ENCODE measurements around the gene PAM. TPM values are rescaled to one million over a fixed set of nuclear protein-coding genes. Genes with fewer than 3 reads are reported as not detected.

The PAM gene
- total and polyA plus RNA-seq, 2 of the 8 experiments (the other 6 are each of a cell fraction or from before 2014, with no cell fraction given): 30.4 to 67.8 TPM

DNA sequence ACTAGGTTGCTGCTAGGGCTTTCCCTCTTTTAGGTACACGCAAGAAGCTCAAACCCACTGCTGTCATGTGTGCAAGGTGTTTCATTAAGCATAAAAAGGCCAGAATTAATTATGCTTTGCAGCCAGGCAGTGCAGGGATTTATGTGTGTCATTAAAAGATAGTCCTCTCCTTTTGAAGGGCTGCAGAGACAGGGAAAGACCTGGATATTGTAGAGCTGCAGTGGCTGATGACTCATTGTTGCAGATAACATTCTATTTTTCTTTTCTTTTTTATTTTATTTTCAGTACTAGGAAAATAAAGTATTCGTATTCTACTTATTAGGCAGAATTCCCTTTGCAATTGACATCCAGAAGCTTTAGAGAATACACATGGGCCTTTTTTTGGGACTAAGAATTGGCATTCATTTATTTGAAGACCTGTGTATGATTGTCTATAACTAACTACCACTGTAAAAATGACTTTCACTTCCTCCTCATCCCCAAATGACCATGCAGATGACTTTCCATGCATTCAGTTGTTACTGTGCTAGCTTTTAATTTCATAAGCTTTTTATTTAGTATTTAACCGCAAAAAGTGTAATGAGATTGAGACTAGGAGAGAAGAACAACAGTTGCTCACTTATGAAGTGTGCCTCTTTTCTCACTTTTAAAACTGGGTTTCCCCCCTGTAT lies 113.0 kb downstream of the PAM start:
- no peak for FAIRE-seq
- 86% methylated on average over 3 of the region's 3 CpGs; no CpG with 5 or more reads in 1 of the 2 experiments for WGBS, 2 experiments (ENCODE audit: extremely low coverage in 1 of 2, insufficient coverage in 1 of 2, insufficient read length in 1 of 2, insufficient replicate concordance in 2 of 2, low coverage in 1 of 2, low lambda C conversion rate in 2 of 2, missing lambda C conversion rate in 1 of 2)
- POLR2A ChIA-PET (ENCODE audit: partially characterized antibody): interaction anchor here (1.0 kb wide), 1 partner anchor 13 kb away, joined by 3 read pairs; no protein-coding TSS in a partner anchor
- TF ChIP-seq SRF (IDR thresholded peaks at IDR 0.05; ENCODE audit: low read depth, low read length) (no peak), HDAC6 (IDR thresholded peaks at IDR 0.05; ENCODE audit: low read depth, low read length) (no peak), PHF8 (conservative IDR thresholded peaks at IDR 0.05; ENCODE audit: low read depth, low read length) (no peak), HDAC2 (IDR thresholded peaks at IDR 0.05; ENCODE audit: borderline replicate concordance in 1 of 2, low read depth in 2 of 2, low read length in 2 of 2) (no peak), SP1 (IDR thresholded peaks at IDR 0.05; ENCODE audit: low read depth, low read length) (no peak)
- TF ChIP-seq, protein P1, sequence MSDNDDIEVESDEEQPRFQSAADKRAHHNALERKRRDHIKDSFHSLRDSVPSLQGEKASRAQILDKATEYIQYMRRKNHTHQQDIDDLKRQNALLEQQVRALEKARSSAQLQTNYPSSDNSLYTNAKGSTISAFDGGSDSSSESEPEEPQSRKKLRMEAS (IDR thresholded peaks at IDR 0.05): no peak

More for the DNA sequence above, 113.0 kb downstream of the PAM start:
- no peak overlapping the region for H2BK20ac ChIP-seq (ENCODE audit: low read length)
- no peak overlapping the region for H4K5ac ChIP-seq (ENCODE audit: insufficient read length, low read depth, low read length)
- H3K36me3 ChIP-seq (ENCODE audit: control insufficient read depth in 2 of 4, insufficient read depth in 4 of 4, low read length in 3 of 4): no peaks in the 10 kb centered on the region
- CTCF ChIA-PET (ENCODE audit: partially characterized antibody): interaction anchor here (0.8 to 2.0 kb wide), 4 partner anchors 8 to 187 kb away, joined by 3 to 5 read pairs (median 4); no protein-coding TSS in a partner anchor
- no peaks in the 10 kb centered on the region; the same call in 1 of the 2 replicates for H3K23me2 ChIP-seq (ENCODE audit: low read depth, low read length)
- H3K4me2 ChIP-seq (ENCODE audit: insufficient read depth in 1 of 2, low read depth in 2 of 2, low read length in 2 of 2): peak overlapping the region in 1 of 2 experiments; percentile 6; a peak in 1 of 4 replicates
- no peak overlapping the region for H4K8ac ChIP-seq (ENCODE audit: extremely low read depth, insufficient read depth, low read length)
- H3K79me1 ChIP-seq (ENCODE audit: low read depth, low read length): no peaks in the 10 kb centered on the region
- no peaks in the 10 kb centered on the region for H3K9me3 ChIP-seq (ENCODE audit: insufficient read depth in 2 of 2, low read depth in 1 of 2, low read length in 1 of 2)
- H3K4me3 ChIP-seq (ENCODE audit: extremely low read depth in 1 of 4, insufficient read depth in 2 of 4, low read depth in 3 of 4, low read length in 4 of 4): no peak overlapping the region
- H3K23ac ChIP-seq (ENCODE audit: insufficient read length): no peak overlapping the region
- H3K9ac ChIP-seq (replicated peaks in 1 of 4; ENCODE audit: extremely low read depth in 1 of 4, low read depth in 3 of 4, low read length in 3 of 4): no peak overlapping the region
- H2BK5ac ChIP-seq (ENCODE audit: low read depth, low read length): no peak overlapping the region
- peaks cover 2 to 10% (median 4%) of the 10 kb centered on the region in 4 experiments; a peak in 4 of 7 replicates for H3K4me1 ChIP-seq (replicated peaks in 1 of 4; ENCODE audit: control insufficient read depth in 3 of 4, insufficient read depth in 4 of 4, low read length in 3 of 4)
- no peak overlapping the region for H3K4ac ChIP-seq (replicated peaks; ENCODE audit: insufficient read length, low read depth, low read length)
- H3K27ac ChIP-seq (ENCODE audit: low read depth, low read length): no peak overlapping the region
- H3K14ac ChIP-seq (ENCODE audit: insufficient read length): no peak overlapping the region
- H2BK15ac ChIP-seq (ENCODE audit: low read length): no peak overlapping the region
- H2BK120ac ChIP-seq (replicated peaks; ENCODE audit: low read depth, low read length): no peak overlapping the region
- H3K27me3 ChIP-seq (replicated peaks in 1 of 4; ENCODE audit: control insufficient read depth in 3 of 4, extremely low read depth in 1 of 4, insufficient read depth in 3 of 4, low read length in 3 of 4): no peaks in the 10 kb centered on the region
- H2BK12ac ChIP-seq (ENCODE audit: low read depth, low read length): no peak overlapping the region
- no peak overlapping the region for H2AFZ ChIP-seq (ENCODE audit: low read length)
- no peak overlapping the region for H4K91ac ChIP-seq (replicated peaks; ENCODE audit: insufficient read length, low read length)
- no peak overlapping the region for H3K18ac ChIP-seq (ENCODE audit: extremely low read depth, low read length)
- H3K56ac ChIP-seq (replicated peaks; ENCODE audit: insufficient read length, low read depth, low read length): no peak overlapping the region
- no peak overlapping the region for H2AK5ac ChIP-seq (ENCODE audit: low read depth, low read length)
- no peaks in the 10 kb centered on the region for H4K20me1 ChIP-seq (replicated peaks in 1 of 2; ENCODE audit: control insufficient read depth in 1 of 2, insufficient read depth in 2 of 2, low read length in 2 of 2)
- DNase-seq (ENCODE audit: low read depth in 1 of 2, low spot score in 2 of 2): no peak
- H3K79me2 ChIP-seq (ENCODE audit: control insufficient read depth in 1 of 2, insufficient read depth in 2 of 2, low read length in 2 of 2): no peaks in the 10 kb centered on the region

Measured in H1 (cell line).